Measurements from ENCODE around the gene JCHAIN. TPM values are rescaled to one million over a fixed set of nuclear protein-coding genes. Genes with fewer than 3 reads are reported as not detected.

Gene JCHAIN
- total RNA-seq, 4 donors from 2014 or later, result 2.0 to 138 (median 29.0) TPM; not detected in 1

- peaks cover 15 to 75% (median 16%) of the 10 kb centered on the region in 3 donors for H3K4me1 ChIP-seq
- intact Hi-C loops (cut with DNase I), result no loop called here
- H3K27ac ChIP-seq, result peak overlapping the region; percentile 97 to 98 (median 98)
- no peaks in the 10 kb centered on the region for H3K9me3 ChIP-seq
- 3 to 6% methylated on average over 7 of the region's 7 CpGs for WGBS, 2 donors
- peak overlapping the region; percentile 71 to 93 (median 80) for H3K4me3 ChIP-seq
- no peaks in the 10 kb centered on the region for H3K27me3 ChIP-seq
- DNase-seq, result no peak
- TF ChIP-seq POLR2A (IDR thresholded peaks at IDR 0.05), result no peak
- no peak for TF ChIP-seq CTCF (IDR thresholded peaks at IDR 0.05)
- no peaks in the 10 kb centered on the region for H3K36me3 ChIP-seq
These were observed 39.7 kb upstream of the JCHAIN start for GRCh38 chr4:70706044-70706461.

GRCh38 chr4:70705183-70706043 lies 39.1 kb upstream of the JCHAIN start:
- no peaks in the 10 kb centered on the region for H3K36me3 ChIP-seq
- H3K27ac ChIP-seq, result peak overlapping the region; percentile 97 to 98 (median 98)
- intact Hi-C loops (cut with DNase I), result no loop called here
- TF ChIP-seq POLR2A (IDR thresholded peaks at IDR 0.05) (peak in 2 of 4 donors; percentile 52 to 57), CTCF (IDR thresholded peaks at IDR 0.05) (peak in 1 of 6 experiments; percentile 13)
- H3K4me3 ChIP-seq, result peak overlapping the region; percentile 71 to 93 (median 80)
- DNase-seq, result no peak
- WGBS, 2 donors, result 1 to 2% methylated on average over 15 to 16 of the region's 86 CpGs
- no peaks in the 10 kb centered on the region for H3K27me3 ChIP-seq
- H3K9me3 ChIP-seq, result no peaks in the 10 kb centered on the region
- H3K4me1 ChIP-seq, result peaks cover 15 to 81% (median 16%) of the 10 kb centered on the region in 3 donors

- WGBS, 2 donors, result no CpG with 5 or more reads among the region's 39 CpGs
- Histone ChIP-seq H3K4me3 (peak overlapping the region; percentile 71 to 93 (median 80)), H3K9me3 (no peaks in the 10 kb centered on the region), H3K27me3 (no peaks in the 10 kb centered on the region), H3K36me3 (no peaks in the 10 kb centered on the region), H3K27ac (peak overlapping the region; percentile 97 to 98 (median 98)), H3K4me1 (peaks cover 15 to 82% (median 16%) of the 10 kb centered on the region in 3 donors)
- TF ChIP-seq POLR2A (IDR thresholded peaks at IDR 0.05), result no peak
- TF ChIP-seq CTCF (IDR thresholded peaks at IDR 0.05), result no peak
- intact Hi-C loops (cut with DNase I), result no loop called here
- no peak for DNase-seq
These were observed 38.5 kb upstream of the JCHAIN start for GRCh38 chr4:70704931-70705182.

- peak overlapping the region; percentile 97 to 98 (median 98) for H3K27ac ChIP-seq
- no peaks in the 10 kb centered on the region for H3K27me3 ChIP-seq
- peak overlapping the region; percentile 71 to 93 (median 80) for H3K4me3 ChIP-seq
- 0 to 2% methylated on average over 12 to 28 of the region's 58 CpGs for WGBS, 2 donors
- no peaks in the 10 kb centered on the region for H3K36me3 ChIP-seq
- H3K4me1 ChIP-seq, result peaks cover 15 to 77% (median 16%) of the 10 kb centered on the region in 3 donors
- DNase-seq, result peak; percentile 14
- H3K9me3 ChIP-seq, result no peaks in the 10 kb centered on the region
- intact Hi-C loops (cut with DNase I), result no loop called here
- TF ChIP-seq CTCF (IDR thresholded peaks at IDR 0.05) (peak in 3 of 6 experiments; percentile 18 to 52 (median 30)), POLR2A (IDR thresholded peaks at IDR 0.05) (peak in 2 of 4 donors; percentile 7 to 37)
These were observed 38.1 kb upstream of the JCHAIN start for GRCh38 chr4:70704215-70704930.

All from esophagus squamous epithelium (tissue), 5 donors.